AG04449 (cell line): ENCODE results near the gene OPTC.

Experiments used
- CTCF ChIA-PET: fragments of 350-600 bp; formaldehyde crosslinking; extraction: SDS; loops from one replicate; lab custom pipeline; 2021; ENCODE audit warnings: antibody characterized with exemption; lab: Yijun Ruan, JAX
- POLR2A ChIA-PET: fragments of 400-600, 350-600 bp; formaldehyde crosslinking; extraction: SDS; loops from one replicate; lab custom pipeline; 2020; ENCODE audit warnings: antibody characterized with exemption, inconsistent platforms; lab: Yijun Ruan, JAX
- DNase-seq: peaks from one replicate; pipeline ENCODE4 v3.0.0-alpha.2; 2010; ENCODE audit warnings: low read depth, low spot score
- H3K4me3 ChIP-seq: 2 replicates; pipeline ENCODE4 v1.5.1; 2011; ENCODE audit warnings: low read depth, mild to moderate bottlenecking, control low read depth, low read length
- CTCF ChIP-seq: IDR thresholded peaks from one replicate; pipeline ENCODE4 v1.5.1; 2011; ENCODE audit warnings: mild to moderate bottlenecking, moderate library complexity, low read length, control low read depth, inconsistent platforms; ENCODE audit not compliant: insufficient read depth; ENCODE audit errors: missing control alignments

Gene OPTC

GRCh38 chr1:203528063-203528462 lies 34.1 kb downstream of the OPTC start:
- POLR2A ChIA-PET: interaction anchor here (0.6 kb wide), 1 partner anchor 99 kb away, joined by 4 read pairs; the partner anchor contains the start of gene ATP2B4
- H3K4me3 ChIP-seq: no peak overlapping the region
- TF ChIP-seq CTCF: no peak
- no peak for DNase-seq
- CTCF ChIA-PET: interaction anchor here (0.7 to 1.1 kb wide), 3 partner anchors 9 to 23 kb away, joined by 3 to 5 read pairs (median 3); no protein-coding TSS in a partner anchor

DNA sequence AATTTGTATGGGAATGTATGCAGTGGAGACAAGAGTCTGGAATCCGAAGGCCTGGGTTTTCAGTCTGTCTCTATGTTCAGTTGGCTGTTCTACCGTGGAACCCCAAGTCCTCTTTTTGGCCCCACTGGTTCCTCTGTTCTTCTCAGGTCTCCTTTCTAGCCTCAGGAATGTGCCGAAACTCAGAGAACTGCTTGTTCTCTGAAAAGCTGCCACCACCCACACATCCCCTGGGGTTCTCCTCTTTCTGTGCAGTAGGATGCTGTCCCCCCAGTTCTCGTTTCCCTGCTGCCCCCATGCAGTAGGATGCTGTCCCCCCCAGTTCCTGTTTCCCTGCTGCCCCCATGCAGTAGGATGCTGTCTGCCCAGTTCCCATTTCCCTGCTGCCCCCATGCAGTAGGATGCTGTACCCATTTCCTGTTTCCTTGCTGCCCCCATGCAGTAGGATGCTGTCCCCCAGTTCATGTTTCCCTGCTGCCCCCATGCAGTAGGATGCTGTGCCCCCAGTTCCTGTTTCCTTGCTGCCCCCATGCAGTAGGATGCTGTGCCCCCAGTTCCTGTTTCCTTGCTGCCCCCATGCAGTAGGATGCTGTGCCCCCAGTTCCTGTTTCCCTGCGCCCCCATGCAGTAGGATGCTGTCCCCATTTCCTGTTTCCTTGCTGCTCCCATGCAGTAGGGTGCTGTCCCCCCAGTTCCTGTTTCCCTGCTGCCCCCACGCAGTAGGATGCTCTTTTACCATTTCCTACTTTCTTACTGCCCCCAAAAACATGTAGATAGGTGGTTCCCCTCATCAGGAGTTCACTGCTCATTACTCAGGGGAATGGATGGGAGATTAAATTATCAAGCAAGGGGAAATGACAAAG lies 35.3 kb downstream of the OPTC start:
- ChIA-PET POLR2A (no interaction called here), CTCF (no interaction called here)
- DNase-seq: no peak
- H3K4me3 ChIP-seq: no peak overlapping the region
- TF ChIP-seq CTCF: no peak

- ChIA-PET CTCF (interaction anchor here (1.3 kb wide), 1 partner anchor 10 kb away, joined by 4 read pairs; no protein-coding TSS in a partner anchor), POLR2A (no interaction called here)
- DNase-seq: no peak
- no peak for TF ChIP-seq CTCF
- H3K4me3 ChIP-seq: no peak overlapping the region
These were observed 37.1 kb downstream of the OPTC start for GRCh38 chr1:203531063-203531462.

- ChIA-PET POLR2A (interaction anchor here (1.0 to 2.6 kb wide), 5 partner anchors 17 to 95 kb away, joined by 3 to 15 read pairs (median 4); no protein-coding TSS in a partner anchor), CTCF (interaction anchor here (1.7 kb wide), 1 partner anchor 15 kb away, joined by 4 read pairs; no protein-coding TSS in a partner anchor)
- TF ChIP-seq CTCF: no peak
- no peak for DNase-seq
- H3K4me3 ChIP-seq: no peak overlapping the region
These were observed 40.1 kb downstream of the OPTC start for GRCh38 chr1:203534012-203534411.

- no peak for TF ChIP-seq CTCF
- no peak overlapping the region for H3K4me3 ChIP-seq
- CTCF ChIA-PET: interaction anchor here (1.4 to 1.7 kb wide), 2 partner anchors 14 to 16 kb away, joined by 4 read pairs; no protein-coding TSS in a partner anchor
- peak; percentile 89 for DNase-seq
- POLR2A ChIA-PET: interaction anchor here (0.6 to 2.6 kb wide), 6 partner anchors 16 to 1260 kb away, joined by 3 to 15 read pairs (median 4); no protein-coding TSS in a partner anchor
These were observed 40.6 kb downstream of the OPTC start for GRCh38 chr1:203534526-203534925.

- TF ChIP-seq CTCF: no peak
- DNase-seq: no peak
- CTCF ChIA-PET: interaction anchor here (1.5 to 1.6 kb wide), 2 partner anchors 10 to 11 kb away, joined by 3 read pairs; no protein-coding TSS in a partner anchor
- no peak overlapping the region for H3K4me3 ChIP-seq
- POLR2A ChIA-PET: no interaction called here
These were observed 42.6 kb downstream of the OPTC start for GRCh38 chr1:203536575-203536974.
